GM19240 (cell line): ENCODE results near the gene TMEM131.
A peak's percentile ranks its signal among the peaks of the same experiment; 100 is the strongest.

Experiments used
- DNase-seq: peaks from one replicate; pipeline ENCODE4 v3.0.0; 2011; ENCODE audit warnings: low spot score; ENCODE audit not compliant: insufficient read length

Gene TMEM131

DNA sequence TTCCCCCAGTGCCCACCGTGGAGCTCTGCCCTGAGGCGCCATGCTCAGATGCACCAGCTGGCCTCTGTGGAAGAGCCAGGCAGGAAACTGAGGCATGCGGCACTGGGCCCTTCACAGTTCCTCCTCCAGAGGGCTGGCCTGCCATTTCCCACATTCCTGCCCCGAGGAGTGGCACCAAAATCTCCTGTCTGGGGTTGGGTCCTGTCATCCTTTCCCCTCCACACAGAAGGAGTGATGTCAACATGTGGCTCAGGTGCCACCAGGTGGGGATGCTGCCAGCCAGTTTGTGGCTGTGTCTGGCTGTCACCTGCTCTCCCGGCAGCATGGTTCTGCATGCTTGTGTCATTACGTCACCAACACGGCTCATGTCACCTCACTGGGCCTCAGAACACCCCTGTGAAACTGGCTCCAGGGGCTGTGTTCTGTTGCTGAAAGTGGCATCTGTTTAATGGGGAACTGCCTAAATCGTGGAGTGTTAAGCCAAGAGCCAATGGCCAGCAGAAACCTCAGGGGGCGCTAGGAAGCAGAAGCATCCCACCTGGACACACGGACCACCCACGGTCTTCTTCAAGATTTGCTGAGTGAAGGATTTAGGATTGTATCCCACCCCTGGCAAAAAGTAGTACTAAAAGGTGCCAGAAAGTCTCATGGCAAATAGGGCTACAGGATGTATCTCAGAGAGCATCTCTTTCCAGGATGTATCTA lies 231.0 kb downstream of the TMEM131 start:
- DNase-seq = no peak

GRCh38 chr2:97763176-97763845 lies 232.4 kb downstream of the TMEM131 start:
- DNase-seq = no peak

DNA sequence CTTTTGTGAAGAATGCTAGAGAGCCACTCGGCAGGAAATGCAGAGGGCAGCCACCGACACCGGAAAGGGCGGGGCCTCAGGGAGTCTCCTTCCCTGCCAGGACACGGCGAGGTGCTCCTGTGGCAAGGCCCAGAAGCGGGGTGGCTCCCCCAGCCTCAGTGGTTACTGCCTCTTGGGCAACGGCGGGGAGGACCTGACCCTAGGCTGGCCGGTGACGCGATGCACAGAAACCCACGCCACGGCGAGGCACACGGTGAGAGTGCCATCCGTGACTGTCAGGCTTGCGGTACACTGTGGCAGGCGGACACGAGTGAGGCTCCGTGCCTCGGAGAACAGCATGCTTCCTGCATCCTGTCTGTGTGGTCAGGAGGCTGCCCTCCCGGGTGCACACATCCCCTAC lies 234.6 kb downstream of the TMEM131 start:
- no peak for DNase-seq

- no peak for DNase-seq
Measured at GRCh38 chr2:97760480-97761049, 235.2 kb downstream of the TMEM131 start.

DNA sequence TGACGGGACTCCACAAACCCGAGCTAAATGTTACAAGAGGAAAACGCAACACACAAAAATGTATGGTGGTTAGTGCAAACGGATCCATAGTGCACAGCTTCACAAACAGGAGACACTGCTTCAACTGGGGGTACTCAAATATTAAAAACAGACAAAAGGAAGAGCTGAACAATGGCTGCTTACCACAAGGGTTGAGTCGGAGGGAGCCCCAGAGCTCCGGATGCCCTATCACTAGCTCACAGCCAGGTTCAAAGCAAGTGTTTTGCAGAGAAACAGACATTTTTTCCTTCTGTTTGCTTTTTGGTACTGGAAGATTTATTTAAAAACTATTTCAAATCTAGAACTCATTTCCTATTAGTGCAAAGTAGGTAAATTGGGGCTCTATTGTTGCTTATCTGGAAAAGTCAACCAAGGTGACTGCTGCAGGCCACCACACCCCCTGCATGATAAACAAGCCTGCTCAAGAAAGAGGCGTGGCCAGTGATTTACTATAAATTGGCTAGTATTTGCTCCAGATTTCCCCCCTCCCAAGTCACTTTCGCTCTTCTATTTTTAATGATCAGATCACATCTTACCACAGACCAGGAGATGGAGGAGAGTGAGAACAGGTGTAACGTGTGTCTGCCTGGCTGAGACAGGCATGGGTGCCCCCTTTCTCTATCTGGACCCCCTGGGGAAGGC lies 235.9 kb downstream of the TMEM131 start:
- DNase-seq = no peak

DNA sequence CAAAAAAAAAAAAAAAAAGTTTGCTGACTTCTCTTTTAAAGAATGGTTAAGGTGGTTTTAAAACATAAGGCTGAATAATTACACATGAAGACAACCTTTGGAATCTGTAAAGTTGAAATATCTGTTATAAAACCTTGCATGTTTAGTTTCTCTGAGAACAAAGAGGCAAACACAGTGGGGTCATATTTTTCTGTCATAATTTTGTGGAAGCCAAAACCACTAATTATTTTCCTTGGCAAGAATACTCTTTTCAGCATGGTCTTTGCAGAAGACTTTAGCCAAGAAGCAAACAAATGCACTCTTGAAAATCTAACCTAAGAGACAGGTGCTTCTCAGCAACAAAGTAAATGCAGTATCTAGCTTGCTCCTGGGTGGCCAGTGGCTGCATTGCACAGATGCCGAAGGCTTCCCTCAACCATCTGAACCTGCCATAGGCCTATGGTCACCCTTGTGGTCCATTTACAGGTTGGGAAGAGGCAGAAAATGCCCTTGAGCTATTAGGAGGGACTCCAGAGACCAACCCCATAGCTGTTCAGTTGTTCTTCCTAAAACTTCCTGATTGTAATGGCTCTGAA lies 237.5 kb downstream of the TMEM131 start:
- DNase-seq = no peak

- no peak for DNase-seq
Measured at GRCh38 chr2:97757062-97757461, 238.7 kb downstream of the TMEM131 start.

GRCh38 chr2:97755491-97755890 lies 240.3 kb downstream of the TMEM131 start:
- no peak for DNase-seq

- DNase-seq = no peak
Measured at GRCh38 chr2:97754690-97755346, 240.9 kb downstream of the TMEM131 start.

DNA sequence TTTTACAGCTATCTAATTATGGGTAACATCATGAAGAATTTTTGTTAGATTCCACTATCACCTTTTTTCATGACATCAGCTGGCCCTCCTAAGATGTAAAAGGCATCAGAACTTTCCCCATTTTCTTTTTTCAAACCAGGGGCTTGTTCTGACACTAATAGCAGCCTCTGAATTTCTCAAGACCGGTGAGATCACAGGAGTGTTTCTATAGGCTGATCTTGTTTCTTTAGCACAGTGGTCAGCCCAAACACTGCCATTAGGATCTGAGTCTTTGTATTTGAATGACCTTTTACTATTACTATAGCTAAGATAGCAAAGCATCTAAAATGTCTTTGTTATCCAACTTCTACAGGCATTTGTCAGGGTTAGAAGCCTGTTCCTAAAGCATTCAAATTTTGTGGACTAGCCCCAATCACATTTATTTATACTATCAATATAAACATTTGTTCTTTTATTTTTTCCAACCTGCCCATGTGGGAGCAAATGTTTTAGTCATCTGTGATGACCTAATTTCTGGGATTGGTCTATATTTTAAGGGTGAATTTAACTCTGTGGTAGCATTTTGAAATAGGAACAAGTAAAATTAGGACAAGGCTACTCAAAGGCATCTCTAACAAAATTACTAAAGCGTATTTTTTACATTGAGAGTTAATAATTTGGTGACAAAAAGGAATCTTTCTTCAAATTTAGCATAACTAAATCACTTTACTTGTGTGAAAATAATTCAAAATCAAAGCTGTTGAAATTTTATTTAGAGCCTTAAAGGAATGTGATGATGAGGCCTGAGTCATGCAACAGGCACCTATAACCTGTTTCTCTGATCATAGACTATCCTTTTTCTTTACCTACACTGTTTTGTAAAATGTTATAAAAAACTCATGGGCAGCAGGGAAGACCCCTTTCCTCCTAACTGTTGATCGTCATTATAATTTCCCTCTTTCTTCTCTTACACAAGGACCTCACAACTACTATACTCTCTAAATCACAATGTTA lies 243.1 kb downstream of the TMEM131 start:
- no peak for DNase-seq

DNA sequence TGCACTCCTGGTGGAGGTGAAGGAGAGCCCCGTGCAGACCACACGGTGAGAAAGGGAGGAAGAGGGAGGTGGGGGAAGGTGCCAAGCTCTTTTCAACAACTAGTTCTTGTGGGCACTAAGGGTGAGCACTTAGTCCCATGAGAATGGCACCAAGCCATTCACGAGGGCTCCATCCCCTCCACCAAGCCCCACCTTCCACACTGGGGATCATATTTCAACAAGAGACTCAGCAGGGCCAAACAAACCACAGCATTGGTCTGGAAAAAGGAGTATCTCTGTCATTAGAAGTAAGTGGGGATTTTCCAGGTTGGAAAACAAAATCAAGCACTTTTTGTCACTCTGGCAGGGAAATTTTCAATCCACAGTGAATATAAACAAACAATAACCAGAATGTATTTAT lies 244.0 kb downstream of the TMEM131 start:
- no peak for DNase-seq

DNA sequence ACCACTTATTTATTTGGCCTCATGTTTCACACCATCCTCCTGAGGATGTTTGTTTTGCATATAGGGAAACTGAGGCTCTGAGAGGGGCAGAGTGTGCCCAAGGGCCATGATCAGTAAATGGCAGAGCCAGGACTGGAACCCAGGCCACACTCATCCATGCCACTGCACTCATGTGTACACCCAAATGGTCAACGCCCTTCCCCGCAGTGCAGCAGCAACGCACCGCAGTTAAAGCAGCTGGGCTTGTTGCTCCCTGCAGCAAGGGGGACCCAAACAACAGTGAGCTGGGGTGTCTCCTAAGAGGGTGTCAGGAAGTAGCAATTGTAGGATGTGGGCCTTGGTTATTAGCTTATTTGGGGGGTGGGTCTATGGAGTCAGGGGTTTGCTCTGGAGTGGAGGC lies 245.7 kb downstream of the TMEM131 start:
- DNase-seq = no peak

GRCh38 chr2:97749581-97749980 lies 246.2 kb downstream of the TMEM131 start:
- no peak for DNase-seq

GRCh38 chr2:97747716-97748115 lies 248.0 kb downstream of the TMEM131 start:
- no peak for DNase-seq

DNA sequence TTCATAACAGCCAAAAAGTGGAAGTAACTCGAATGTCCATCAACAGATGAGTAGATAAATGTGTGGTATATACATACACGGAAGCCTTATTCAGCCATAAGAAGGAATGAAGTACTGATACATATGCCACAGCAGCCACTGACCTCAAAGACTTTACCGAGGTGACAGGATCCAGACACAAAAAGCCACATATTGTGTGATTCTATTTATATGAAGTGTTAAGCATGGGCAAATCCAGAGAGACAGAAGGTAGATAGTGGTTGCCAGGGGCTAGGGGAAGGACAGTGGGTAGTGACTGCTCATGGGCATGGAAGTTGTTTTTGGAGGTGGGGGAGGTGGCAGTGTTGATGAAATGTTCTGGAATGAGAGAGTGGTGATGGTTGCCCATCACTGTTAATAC lies 248.5 kb downstream of the TMEM131 start:
- DNase-seq = no peak

GRCh38 chr2:97745474-97746174 lies 250.1 kb downstream of the TMEM131 start:
- peak; percentile 50 for DNase-seq

GRCh38 chr2:97743913-97744312 lies 251.8 kb downstream of the TMEM131 start:
- DNase-seq = no peak

DNA sequence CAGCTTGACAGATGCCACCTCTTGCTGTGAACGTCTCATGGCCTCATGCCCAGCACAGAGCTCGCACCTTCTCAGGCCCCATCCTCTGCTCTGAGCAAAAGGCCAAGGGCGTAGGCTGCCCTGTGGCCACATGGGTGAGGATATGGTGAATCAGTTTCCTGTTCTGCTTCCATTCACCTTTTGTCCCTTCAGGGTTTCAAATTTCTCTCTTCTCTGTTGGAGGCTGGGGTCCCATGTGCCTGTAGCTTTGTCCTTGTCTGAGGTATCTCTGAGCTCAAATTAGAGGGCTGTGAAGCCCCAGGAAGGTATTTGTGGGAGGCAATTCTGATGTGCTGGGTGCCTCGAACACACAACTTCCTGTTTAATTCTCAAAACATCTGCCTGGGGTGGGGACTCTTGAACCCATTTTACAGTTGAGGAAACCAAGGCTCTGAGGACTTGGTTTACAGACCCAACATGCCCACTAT lies 253.3 kb downstream of the TMEM131 start:
- DNase-seq = no peak

DNA sequence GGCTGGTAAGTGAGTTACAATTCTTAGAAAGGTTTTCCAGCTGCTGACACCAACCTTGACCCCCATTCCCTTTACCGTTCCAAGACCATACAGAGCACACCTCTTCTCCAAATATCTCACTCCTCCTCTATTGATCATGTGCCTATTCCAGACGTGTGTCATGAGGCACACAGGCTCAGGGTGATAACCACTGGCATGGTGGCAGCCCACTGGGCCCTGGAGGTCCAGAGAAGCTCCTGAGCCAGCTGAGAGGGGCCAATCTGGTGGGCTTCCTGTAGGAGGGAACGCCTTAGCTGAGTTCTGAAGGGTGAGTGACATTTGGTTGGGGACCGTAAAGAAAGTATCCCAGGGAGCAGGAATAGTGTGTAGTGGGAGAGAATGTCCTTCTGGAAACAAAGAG lies 254.1 kb downstream of the TMEM131 start:
- DNase-seq = no peak
